Measurements from ENCODE around the gene UBL7.
"Not testable (repeated sequence)": the region's sequence is repeated elsewhere in the genome, so short reads cannot be mapped to it uniquely, and the experiment has no call there.

UBL7 gene

GRCh38 chr15:74463634-74464033 lies 2.7 kb upstream of the UBL7 start:
- DNase-seq (ENCODE audit: low read depth): no peak

- DNase-seq (ENCODE audit: low read depth): no peak
Observed at GRCh38 chr15:74461847-74462511, 1.0 kb upstream of the UBL7 start.

GRCh38 chr15:74460298-74460697 lies 662 bp downstream of the UBL7 start:
- DNase-seq (ENCODE audit: low read depth): no peak

- DNase-seq (ENCODE audit: low read depth): not testable (repeated sequence)
Observed at GRCh38 chr15:74459798-74460197, 1.2 kb downstream of the UBL7 start.

GRCh38 chr15:74458473-74458872 lies 2.5 kb downstream of the UBL7 start:
- no peak for DNase-seq (ENCODE audit: low read depth)

- DNase-seq (ENCODE audit: low read depth): not testable (repeated sequence)
Observed at GRCh38 chr15:74457036-74457435, 3.9 kb downstream of the UBL7 start.

GRCh38 chr15:74454764-74455500 lies 6.0 kb downstream of the UBL7 start:
- DNase-seq (ENCODE audit: low read depth): no peak

GRCh38 chr15:74453925-74454763 lies 6.8 kb downstream of the UBL7 start:
- DNase-seq (ENCODE audit: low read depth): no peak

- DNase-seq (ENCODE audit: low read depth): no peak
Observed at GRCh38 chr15:74451861-74452835, 8.8 kb downstream of the UBL7 start.

- no peak for DNase-seq (ENCODE audit: low read depth)
Observed at GRCh38 chr15:74451322-74451721, 9.6 kb downstream of the UBL7 start.

GRCh38 chr15:74449643-74450205 lies 11.2 kb downstream of the UBL7 start:
- no peak for DNase-seq (ENCODE audit: low read depth)

GRCh38 chr15:74449095-74449494 lies 11.9 kb downstream of the UBL7 start:
- no peak for DNase-seq (ENCODE audit: low read depth)

- no peak for DNase-seq (ENCODE audit: low read depth)
Observed at GRCh38 chr15:74445816-74446763, 14.9 kb downstream of the UBL7 start.

- DNase-seq (ENCODE audit: low read depth): no peak
Observed at GRCh38 chr15:74444106-74445062, 16.6 kb downstream of the UBL7 start.

- no peak for DNase-seq (ENCODE audit: low read depth)
Observed at GRCh38 chr15:74443100-74443909, 17.7 kb downstream of the UBL7 start.

- DNase-seq (ENCODE audit: low read depth): no peak
Observed at GRCh38 chr15:74442604-74443003, 18.4 kb downstream of the UBL7 start.

- no peak for DNase-seq (ENCODE audit: low read depth)
Observed at GRCh38 chr15:74442063-74442462, 18.9 kb downstream of the UBL7 start.
